GM18951 (cell line): Measurements from ENCODE around the gene AMOTL1.
"Not testable (repeated sequence)": the region's sequence is repeated elsewhere in the genome, so short reads cannot be mapped to it uniquely, and the experiment has no call there.

Experiments used
- POLR2A ChIP-seq: IDR thresholded peaks from 4 replicates; pipeline ENCODE4 v1.6.1; 2011; ENCODE audit warnings: mild to moderate bottlenecking; ENCODE audit not compliant: insufficient read length, insufficient read depth; ENCODE audit errors: extremely low read depth
- in situ Hi-C: fragments of 300-500 bp; cut with MboI; formaldehyde crosslinking; loops from one replicate; pipeline ENCODE4 v1.12.0; 2022; ENCODE audit warnings: low sequenced_read_pairs, mixed read lengths, inconsistent platforms; ENCODE audit not compliant: unreplicated experiment

Gene AMOTL1

GRCh38 chr11:94834911-94835593, 66.9 kb downstream of the AMOTL1 start:
- in situ Hi-C loops: no loop called here

GRCh38 chr11:94835594-94835927, 67.4 kb downstream of the AMOTL1 start:
- no peak for TF ChIP-seq POLR2A
- in situ Hi-C loops: no loop called here

More at GRCh38 chr11:94834911-94835593, 66.9 kb downstream of the AMOTL1 start:
- no peak for TF ChIP-seq POLR2A

GRCh38 chr11:94837317-94837716, 69.2 kb downstream of the AMOTL1 start:
- TF ChIP-seq POLR2A: no peak
- in situ Hi-C loops: no loop called here

- in situ Hi-C loops: no loop called here
- no peak for TF ChIP-seq POLR2A
Measured at GRCh38 chr11:94838027-94838731, 70.0 kb downstream of the AMOTL1 start.

GRCh38 chr11:94840209-94840608, 72.1 kb downstream of the AMOTL1 start:
- in situ Hi-C loops: no loop called here

GRCh38 chr11:94844031-94844430, 75.9 kb downstream of the AMOTL1 start:
- TF ChIP-seq POLR2A: no peak
- in situ Hi-C loops: no loop called here

More at GRCh38 chr11:94840209-94840608, 72.1 kb downstream of the AMOTL1 start:
- no peak for TF ChIP-seq POLR2A

- no peak for TF ChIP-seq POLR2A
- in situ Hi-C loops: no loop called here
Measured at GRCh38 chr11:94845622-94846021, 77.5 kb downstream of the AMOTL1 start.

GRCh38 chr11:94849839-94850238, 81.7 kb downstream of the AMOTL1 start:
- TF ChIP-seq POLR2A: no peak

GRCh38 chr11:94851864-94852636, 83.9 kb downstream of the AMOTL1 start:
- no peak for TF ChIP-seq POLR2A
- in situ Hi-C loops: no loop called here

More at GRCh38 chr11:94849839-94850238, 81.7 kb downstream of the AMOTL1 start:
- in situ Hi-C loops: no loop called here

- in situ Hi-C loops: not testable (repeated sequence)
Measured at GRCh38 chr11:94853288-94853687, 85.1 kb downstream of the AMOTL1 start.

GRCh38 chr11:94853836-94854235, 85.7 kb downstream of the AMOTL1 start:
- in situ Hi-C loops: no loop called here
- no peak for TF ChIP-seq POLR2A

GRCh38 chr11:94854770-94855633, 86.8 kb downstream of the AMOTL1 start:
- TF ChIP-seq POLR2A: no peak
- in situ Hi-C loops: no loop called here

GRCh38 chr11:94855666-94856065, 87.5 kb downstream of the AMOTL1 start:
- TF ChIP-seq POLR2A: no peak
- in situ Hi-C loops: no loop called here
